Stomach (tissue), 4 donors: Measurements from ENCODE around the gene SDC3.

Source experiments
- EP300 ChIP-seq: sonication (generic); formaldehyde crosslinking; IDR thresholded peaks from one replicate; pipeline ENCODE4 v1.6.1; 2017; ENCODE audit warnings: antibody characterized with exemption
- POLR2A ChIP-seq, 4 donors: fragments of 450-650 bp; IDR thresholded peaks; one replicate each; pipeline ENCODE4 v1.6.1; 2016; ENCODE audit warnings: antibody characterized with exemption in 4 of 4, control low read depth in 2 of 4, mild to moderate bottlenecking in 1 of 4, moderate library complexity in 1 of 4
- TF ChIP-seq, protein P1 (sequence below), 7 experiments: fragments of 450-650 bp in 4 of 7; fragments of 200-600 bp in 3 of 7; sonication (generic) in 3 of 7; IDR thresholded peaks; one replicate each; pipeline ENCODE4 v1.5.1; 2016 to 2019; ENCODE audit warnings: antibody characterized with exemption in 7 of 7, control low read depth in 2 of 7, mild to moderate bottlenecking in 1 of 7

DNA sequence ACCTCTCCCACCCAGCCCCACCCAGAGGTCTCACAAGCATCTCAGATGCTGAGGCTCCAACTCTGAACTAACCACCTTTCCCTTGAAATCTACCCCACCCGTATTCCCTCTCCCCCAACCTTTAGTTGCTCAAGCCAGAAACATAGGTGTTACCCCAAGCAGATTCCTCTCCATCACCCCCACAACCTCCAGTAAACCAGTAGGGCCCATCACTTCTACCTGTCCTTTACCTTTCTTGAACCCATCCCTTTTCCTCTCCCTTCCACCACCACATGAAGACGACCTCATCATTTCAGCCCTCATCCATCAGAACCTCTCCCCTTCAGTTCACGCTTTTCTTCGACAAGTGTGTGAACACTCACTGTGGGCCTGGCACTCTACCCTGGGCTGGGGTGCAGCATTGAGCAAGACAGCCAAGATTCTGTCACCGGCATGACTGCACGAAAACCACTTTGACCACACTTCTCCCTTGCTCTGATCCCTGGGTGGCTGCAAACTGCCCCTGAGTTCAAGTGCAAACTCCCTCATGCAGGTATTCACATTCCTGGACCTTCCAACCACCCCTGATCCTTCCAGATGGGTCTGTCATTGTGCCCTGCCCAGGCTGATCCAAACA is 85.5 kb downstream of the SDC3 start:
- TF ChIP-seq, protein P1, sequence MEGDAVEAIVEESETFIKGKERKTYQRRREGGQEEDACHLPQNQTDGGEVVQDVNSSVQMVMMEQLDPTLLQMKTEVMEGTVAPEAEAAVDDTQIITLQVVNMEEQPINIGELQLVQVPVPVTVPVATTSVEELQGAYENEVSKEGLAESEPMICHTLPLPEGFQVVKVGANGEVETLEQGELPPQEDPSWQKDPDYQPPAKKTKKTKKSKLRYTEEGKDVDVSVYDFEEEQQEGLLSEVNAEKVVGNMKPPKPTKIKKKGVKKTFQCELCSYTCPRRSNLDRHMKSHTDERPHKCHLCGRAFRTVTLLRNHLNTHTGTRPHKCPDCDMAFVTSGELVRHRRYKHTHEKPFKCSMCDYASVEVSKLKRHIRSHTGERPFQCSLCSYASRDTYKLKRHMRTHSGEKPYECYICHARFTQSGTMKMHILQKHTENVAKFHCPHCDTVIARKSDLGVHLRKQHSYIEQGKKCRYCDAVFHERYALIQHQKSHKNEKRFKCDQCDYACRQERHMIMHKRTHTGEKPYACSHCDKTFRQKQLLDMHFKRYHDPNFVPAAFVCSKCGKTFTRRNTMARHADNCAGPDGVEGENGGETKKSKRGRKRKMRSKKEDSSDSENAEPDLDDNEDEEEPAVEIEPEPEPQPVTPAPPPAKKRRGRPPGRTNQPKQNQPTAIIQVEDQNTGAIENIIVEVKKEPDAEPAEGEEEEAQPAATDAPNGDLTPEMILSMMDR (IDR thresholded peaks at IDR 0.05): no peak
- TF ChIP-seq EP300 (no peak), POLR2A (IDR thresholded peaks at IDR 0.05) (no peak)
